Stimulated activated naive CD8-positive, alpha-beta T cell treated with anti-CD3 and anti-CD28 coated beads, Interleukin-15, Interleukin-2, amounts not matched to agents 100 U/mL and 50 U/mL, for 24 hours (primary cell): ENCODE measurements around the gene PDZRN3.

ENCODE experiments used
- ATAC-seq: fragments of 150-1000 bp; cut with Tn5 transposase; one replicate; pipeline ENCODE4 v1.10.0; 2021
- DNase-seq: peaks from one replicate; pipeline ENCODE4 v3.0.0; 2021

Gene PDZRN3

DNA sequence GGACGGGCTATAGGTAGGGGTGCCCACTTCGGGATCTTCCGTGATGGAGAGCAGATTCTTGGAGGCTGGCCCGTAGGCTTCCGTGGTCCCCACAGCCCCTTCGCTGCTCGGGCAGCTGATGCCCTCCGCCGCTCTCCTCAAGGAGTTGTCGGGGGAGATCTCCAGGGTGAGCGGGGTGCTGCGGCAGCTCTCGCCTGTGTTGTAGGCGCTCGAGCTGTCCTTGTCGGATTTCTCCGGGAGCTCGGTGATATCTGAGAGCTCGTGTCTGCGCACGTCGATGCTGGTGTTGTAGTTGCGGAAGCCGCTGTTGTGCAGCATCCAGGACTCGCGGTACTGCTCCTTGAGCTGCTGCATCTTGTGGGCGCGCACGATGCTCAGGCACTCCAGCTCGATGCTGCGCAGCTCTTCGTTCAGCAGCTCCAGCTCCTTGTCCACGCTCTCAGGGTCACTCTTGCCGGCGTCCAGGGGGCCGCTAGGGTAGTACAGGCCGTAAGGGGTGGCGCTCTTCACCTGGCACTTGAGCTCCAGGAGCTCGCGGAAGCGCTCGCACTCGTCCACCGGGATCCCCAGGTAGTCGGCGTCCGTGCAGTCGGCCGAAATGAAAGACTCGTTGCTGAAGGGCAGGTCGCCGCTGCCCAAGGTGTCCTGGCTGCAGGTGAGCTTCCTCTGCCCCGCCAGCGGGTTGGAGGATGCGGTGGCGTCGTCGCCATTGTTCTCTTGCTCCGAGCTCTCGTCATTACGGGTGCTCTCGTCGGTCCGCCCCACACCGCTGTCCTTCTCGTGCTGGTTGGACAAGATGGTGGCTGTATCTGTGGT is 240.4 kb downstream of the PDZRN3 start:
- no peak for ATAC-seq
- no peak for DNase-seq

DNA sequence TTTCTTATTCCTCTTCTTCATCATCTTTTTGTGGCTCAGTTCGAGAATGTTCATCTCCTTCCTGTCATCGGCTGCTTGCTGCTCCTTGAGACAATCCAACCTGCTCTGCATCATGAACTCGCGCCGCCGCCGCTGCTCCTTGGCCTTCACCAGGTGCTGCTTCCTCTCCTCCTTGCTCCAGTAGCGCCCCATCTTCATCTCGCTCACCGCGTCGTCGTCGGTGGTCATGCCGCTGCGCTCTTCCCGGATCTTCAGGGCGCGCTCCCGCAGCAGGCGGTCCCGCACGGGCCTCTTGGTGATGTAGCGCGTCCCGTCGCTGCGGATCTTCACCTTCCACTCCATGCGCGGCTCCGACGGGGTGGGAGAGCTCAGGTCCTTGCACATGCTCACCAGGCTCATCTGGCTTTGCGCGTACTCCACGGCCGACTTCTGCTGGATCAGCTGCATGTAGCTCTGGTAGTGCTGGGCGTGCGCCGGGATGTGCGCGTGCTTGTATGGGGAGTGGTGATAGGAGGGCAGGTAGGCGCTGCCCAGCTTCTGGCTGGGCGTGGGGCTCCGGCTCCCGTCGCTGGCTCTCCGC is 241.2 kb downstream of the PDZRN3 start:
- ATAC-seq (no peak), DNase-seq (no peak)

DNA sequence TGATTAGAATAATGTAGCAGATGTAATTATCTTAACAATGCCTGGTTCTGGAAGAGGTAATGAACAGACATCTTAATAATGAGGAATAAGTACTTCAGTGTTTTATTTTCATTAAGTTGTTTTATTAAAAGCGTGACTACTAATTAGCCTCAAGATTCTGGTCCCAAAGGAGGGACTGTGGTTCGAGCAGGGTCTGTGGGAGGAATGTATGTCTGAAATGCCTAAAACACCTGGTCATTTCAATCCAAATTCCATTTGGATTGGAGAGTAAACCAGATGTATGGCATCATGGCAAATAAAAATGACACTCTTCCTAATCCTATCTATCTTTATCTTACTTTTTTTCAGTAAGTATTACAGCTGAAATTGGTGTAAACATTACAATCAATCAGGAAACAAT is 243.2 kb downstream of the PDZRN3 start:
- DNase-seq (no peak), ATAC-seq (no peak)

DNA sequence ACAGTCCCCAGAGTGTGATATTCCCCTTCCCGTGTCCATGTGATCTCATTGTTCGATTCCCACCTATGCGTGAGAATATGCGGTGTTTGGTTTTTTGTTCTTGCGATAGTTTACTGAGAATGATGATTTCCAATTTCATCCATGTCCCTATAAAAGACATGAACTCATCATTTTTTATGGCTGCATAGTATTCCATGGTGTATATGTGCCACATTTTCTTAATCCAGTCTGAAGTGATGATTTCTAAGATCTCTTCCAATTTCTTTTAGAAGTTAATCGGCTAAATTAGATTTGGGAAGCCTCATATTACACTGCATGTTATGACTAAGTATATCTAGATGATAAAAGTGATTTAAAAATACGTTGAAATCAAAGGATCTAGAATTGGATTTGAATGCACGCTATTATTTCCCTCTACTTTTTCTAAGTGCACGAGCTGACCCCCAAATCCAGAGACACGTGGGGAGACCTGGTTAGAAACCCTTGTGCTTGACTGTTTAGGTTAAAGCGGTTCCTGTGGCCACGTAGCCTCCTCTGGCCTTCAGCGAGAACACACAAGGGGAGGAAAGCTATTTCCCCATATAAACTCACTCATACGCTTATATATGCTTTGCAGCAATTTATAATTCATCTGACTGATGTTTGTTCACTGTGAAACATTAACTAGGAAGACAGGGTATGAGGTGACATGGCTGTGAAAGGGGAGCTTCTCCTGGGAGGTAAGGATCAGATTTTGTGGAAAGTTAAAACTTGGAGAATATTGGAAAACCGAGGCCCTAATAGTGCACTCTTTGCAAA is 243.8 kb downstream of the PDZRN3 start:
- ATAC-seq (no peak), DNase-seq (no peak)

DNA sequence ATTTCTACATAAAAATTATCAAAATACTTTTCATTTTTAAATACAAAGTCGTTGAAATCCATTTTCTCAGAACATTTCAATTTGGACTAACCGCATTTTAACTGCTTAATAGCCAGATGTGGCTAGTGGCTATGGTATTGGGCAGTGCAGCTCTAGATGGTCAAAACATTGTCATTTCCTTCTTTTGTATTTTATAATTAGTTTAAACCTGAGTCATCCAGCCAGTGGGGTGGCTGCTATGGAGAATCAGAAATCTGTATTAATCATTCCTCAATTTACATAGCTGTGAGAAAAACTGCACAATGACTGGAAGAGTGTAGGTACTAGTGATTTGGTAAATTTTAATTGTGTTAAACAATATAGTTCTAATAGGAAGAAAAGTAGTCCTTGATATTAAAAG is 245.3 kb downstream of the PDZRN3 start:
- ATAC-seq (no peak), DNase-seq (no peak)

DNA sequence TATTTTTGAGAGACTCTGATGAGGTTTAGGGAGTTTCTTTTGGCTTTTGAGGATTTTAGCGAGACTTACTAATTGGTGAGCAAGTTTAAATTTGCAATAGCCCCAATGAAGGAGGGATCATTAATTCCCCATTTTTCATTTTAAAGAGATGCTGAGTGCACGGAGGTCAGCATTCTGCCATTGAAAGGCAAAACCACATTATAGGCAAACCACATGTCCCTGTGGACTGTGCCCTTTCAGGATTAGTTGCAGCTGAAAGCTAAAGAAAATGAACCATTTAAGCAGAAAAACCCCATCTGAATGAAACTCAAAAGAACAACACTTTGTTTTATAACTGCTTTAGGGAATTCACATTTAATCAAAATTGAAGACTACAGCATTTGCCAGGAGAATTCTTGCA is 246.5 kb downstream of the PDZRN3 start:
- DNase-seq: no peak
- ATAC-seq: no peak

DNA sequence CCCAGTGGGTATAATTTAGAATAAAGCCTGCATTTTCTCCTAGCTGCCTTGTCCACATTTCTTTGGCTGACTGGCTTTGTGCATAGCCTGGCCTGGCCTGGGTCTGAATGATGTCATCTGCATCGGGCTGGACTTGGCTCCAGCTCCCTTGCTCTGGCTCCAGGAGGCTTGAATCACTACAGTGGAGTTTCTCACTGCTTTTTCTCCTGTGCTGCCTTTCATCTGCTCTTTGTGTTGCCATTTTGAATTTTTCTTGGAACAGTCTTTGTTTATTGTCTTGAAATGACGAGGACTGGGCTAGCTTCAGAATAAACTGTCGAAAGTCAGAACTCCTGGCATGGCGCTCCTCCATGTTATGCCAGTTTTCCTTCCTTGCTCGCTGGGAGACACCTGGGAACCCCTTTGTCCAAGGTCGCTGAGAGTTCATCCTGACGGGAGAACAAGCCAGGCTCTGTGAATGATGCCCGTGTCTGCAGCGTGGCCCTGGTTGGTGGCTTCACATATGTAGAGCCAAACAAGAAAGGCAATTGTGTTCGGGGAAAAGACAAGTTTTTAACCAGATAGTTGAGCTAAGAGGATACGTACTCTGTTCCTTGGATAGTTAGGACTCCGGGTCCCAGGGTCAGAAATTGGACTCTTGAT is 258.9 kb downstream of the PDZRN3 start:
- DNase-seq: no peak
- ATAC-seq: no peak

DNA sequence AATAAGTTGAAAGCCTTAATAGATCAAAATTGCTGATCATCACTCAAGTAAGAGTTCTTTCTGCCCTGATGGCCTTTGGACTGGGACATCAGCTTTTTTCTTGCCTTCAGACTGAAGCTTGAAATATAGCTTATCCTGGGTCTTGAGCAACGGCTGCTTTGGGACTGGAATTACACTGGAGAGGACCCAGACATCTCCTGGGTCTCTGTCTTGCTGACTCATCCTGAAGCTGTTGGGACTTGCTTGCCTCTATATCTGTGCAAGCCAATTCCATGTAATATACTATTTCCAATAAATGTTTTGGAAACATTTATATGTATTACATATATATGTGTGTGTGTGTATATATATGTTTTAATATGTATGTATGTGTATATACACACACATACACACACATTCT is 260.2 kb downstream of the PDZRN3 start:
- ATAC-seq (no peak), DNase-seq (no peak)

DNA sequence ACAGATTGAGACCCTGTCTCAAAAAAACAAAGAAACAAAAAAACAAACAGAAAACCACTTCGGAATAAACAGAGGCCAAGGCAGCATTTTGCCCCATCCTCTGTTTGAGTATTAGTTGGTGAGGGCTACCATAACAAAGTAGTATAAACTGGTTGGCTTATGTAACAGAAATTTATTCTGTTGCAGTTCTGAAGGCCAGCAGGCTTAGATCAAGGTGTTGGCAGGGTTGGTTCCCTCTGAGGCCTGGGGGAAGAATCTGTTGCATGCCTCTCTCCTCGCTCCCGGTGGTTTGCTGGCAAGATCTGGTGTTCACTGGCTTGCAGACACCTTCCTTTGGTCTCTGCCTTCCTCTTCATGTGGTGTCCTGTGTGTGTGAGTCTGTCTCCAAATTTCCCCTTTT is 261.6 kb downstream of the PDZRN3 start:
- DNase-seq (no peak), ATAC-seq (no peak)

DNA sequence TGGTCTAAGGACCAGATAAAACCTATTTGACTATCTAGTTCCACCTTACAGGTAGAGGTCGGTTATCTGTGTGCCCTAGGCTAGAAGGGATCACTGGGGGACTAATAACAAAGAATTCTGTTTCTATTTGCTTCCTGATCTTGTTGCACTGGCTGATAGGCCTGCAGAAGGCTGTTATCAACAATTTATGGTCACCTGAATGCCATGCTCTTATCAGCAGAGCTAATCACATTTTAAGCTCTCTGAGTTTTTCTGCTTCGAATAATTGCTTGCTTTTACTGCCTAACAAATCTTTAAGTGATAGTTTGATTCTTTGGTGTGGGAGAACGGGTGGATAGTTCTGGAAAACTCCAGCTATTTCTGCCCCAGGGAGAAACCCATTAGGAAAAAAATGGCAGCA is 263.1 kb downstream of the PDZRN3 start:
- ATAC-seq: no peak
- DNase-seq: no peak

DNA sequence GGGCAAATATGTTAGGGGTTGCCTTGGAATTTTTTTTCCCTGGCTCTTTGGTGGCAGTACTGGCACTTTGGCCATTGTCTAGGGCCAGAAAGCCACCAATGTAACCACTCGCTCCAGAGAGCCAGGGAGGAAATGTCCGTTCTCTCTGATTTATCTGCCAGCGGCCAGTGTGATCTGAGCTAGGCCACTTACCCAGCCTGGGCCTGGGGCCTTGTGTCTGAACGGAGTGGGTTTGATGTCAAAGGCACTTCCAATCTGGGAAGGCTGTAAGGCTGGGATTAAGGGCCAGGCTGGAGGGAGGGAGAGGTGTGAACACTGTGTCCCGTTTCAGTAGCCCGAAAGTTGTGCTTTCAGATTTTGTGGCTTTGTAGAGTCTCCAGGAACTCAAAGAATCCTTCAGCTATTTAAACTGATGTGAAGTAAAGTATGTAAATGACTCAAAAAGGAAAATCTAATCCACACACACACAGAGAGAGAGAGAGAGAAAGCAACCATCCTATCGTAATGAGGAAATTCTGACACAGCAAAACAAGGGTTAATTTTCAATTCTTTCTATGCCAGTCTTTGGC is 271.0 kb downstream of the PDZRN3 start:
- DNase-seq (no peak), ATAC-seq (no peak)

DNA sequence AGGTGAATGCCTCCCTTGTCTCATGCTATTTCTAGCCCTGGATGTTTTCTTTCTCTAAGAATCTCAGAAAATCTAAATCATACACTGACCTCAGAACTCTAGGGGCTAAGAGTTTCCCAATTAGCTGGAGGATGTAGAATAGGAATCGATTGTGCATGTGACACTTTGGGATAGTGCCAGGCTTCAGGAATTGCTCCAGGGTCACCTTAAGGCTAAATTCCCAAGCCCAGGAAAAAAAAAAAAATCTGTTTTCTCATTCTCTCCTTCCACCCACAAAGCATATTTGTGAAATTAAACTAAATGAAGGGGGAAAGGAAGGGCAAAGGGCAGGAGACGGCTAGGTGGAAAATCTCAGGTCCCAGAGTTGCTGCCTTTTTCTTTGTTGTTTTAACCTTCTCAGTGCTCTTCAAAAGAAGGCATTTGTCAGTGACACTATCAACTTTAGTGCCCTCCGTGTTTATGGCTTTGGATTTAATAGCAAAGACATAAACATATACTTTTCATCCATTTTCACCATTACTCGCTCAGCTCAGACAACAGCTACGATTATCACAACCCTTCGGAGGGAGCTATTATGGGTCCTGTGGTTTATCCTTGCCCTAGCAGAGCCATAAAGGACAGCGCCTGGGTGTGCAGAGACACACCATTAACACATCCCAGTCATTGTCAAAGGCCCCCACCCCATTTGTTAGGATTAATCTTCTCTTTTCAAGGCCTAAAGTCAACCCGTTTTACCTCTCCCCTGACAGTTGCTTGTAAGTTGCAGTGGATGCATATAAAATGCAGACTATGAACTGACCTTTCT is 271.7 kb downstream of the PDZRN3 start:
- DNase-seq (no peak), ATAC-seq (no peak)

DNA sequence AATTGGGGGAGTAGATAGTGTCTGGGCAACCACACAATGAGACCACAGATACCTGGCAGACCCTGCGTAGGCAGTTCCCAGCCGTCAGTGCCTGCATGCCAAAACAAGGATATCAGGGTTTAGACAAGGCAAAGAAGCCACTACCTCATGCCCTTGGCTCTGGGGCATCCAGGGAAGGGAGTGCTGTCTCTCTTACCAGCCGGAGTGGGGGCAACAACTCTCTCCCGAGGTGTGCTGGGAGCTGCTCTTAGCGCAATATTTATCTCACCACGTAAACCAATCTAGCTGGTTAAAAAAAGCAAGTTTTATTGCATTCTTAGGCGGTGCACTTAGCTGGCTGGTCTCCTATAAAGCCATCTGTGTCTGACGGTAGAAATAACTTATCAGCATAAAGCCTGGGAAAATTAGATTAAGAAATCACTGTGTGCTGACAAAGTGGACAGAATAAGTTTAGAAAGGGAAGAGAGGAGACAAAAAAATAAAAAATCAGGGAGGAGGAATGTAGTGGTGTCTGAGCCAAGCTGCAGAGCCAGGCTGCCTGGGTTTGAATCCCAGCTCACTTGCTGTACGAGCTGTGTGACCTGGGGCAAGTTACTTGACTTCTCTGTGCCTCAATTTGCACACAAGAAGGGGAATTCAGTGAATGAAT is 273.2 kb downstream of the PDZRN3 start:
- no peak for DNase-seq
- ATAC-seq: no peak

DNA sequence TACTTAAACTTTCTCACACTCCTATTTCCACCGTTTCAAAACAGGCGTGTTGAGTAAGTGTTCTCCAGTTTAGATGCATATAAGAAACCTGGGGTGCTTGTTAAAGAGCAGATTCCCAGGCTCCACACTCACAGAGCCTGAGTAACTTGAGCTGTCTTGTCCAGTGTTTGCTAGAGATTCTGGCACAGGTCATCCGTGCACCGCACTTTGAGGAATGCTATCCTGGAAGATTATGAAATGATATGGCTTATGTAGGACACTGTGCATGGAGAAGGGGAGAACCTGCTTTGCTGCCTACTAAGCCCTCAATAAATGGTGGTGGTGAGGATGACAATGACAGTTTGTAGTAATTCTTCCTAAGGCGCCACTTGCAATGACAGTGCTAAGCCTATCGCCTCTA is 273.7 kb downstream of the PDZRN3 start:
- DNase-seq (no peak), ATAC-seq (no peak)

DNA sequence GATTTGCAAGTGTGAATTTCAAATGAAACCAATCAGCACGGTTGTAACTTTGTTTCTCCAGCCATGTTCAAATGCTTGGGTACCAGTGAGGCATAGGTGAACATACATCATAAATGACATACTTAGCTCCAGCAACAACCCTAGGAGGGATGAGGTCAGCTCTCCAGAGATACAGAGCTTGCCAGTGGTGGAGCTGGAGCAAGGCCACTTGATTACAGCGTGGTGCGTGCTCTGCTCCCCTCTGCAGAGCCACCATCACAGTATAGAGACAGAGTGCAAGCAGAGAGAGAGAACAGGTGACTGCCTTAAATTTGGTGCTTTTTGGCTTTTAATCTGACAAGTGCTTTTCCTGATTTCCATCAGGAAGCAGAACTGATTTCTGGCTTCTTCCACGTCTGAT is 275.1 kb downstream of the PDZRN3 start:
- no peak for ATAC-seq
- no peak for DNase-seq

DNA sequence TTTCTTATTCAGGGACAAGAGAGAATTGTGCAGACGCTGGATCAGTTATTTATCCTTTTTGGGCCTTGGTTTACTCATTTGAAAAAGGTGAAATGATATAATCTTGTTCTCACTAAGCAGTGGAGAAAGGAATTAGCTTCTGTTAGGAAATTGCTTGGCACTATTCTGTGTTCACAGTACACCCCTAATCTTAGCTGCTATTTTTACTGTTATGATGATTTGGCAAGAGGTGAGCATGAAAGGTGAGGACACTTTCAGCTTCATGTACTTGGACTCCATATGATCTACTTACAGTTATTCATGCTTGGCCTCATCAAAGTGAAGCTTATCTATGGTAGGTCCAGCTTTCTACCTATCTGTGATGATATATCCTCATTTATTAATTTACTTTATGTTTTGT is 282.7 kb downstream of the PDZRN3 start:
- DNase-seq (no peak), ATAC-seq (no peak)

DNA sequence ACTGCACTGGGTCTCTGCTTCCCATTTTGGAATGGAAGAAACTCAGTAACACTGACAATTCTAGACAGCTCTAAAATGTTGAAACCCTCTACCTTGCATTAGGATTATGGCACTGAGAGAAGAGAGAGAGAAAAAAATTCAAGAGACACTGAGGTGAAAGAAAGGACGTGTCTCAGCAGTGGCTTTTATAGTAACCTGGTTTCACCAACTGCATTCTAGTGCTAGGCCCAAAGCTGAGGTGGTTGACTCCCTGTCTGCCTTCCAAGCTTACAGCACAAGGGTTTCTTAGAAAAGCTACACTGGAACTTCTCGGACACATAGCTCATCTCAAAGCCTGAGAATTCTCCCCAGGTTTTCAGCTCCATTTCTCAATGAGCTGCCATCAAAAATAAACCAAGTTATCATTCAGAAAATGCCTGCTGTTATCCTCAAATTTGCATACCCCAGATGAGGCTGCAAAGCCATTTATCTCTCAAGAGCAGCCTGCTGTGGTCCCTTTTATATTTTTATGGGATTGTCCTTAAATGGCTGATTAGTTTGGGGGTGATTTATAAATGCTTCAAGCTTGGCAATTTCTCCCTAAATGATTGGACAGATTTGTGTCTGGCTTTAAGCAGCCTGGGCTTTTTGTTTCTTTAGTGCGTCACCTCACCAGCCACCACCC is 283.3 kb downstream of the PDZRN3 start:
- DNase-seq (no peak), ATAC-seq (no peak)

DNA sequence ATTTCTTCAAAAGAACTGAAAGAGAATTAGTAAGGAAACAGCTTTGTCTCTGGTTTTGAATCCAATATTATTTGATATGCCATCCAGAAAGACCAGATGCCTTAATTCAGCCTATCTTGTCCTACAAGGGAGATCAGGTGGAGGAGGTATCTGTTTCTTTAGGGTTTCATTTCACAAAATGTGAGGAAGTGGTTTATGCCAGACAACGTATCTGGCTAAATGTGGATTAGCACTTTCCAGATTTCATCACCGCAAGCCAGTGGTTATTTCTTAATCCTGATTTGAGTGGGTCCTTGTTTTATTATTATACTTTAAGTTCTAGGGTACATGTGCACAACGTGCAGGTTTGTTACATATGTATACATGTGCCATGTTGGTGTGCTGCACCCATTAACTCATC is 292.2 kb downstream of the PDZRN3 start:
- ATAC-seq (no peak), DNase-seq (no peak)
